CD14-positive monocyte (primary cell): ENCODE data around the gene BLOC1S6. TPM values are rescaled to one million over a fixed set of nuclear protein-coding genes. Genes with fewer than 3 reads are reported as not detected.
A peak's percentile ranks its signal among the peaks of the same experiment; 100 is the strongest.

Experiments
- DNase-seq, 3 donors: peaks; one replicate each; pipeline ENCODE4 v3.0.0-alpha.2; 2011 to 2022
- H2AFZ ChIP-seq: 2 replicates; pipeline ENCODE4 v1.6.0; 2012; ENCODE audit warnings: mild to moderate bottlenecking, low read depth, low read length, inconsistent platforms; ENCODE audit not compliant: insufficient read depth, poor library complexity, severe bottlenecking
- H3K27ac ChIP-seq, 2 donors: 1 replicate in 1 of 2; 2 replicates in 1 of 2; pipeline ENCODE4 v1.5.1; 2012 to 2013; ENCODE audit warnings: low read length in 2 of 2, control low read depth in 1 of 2, inconsistent platforms in 1 of 2, low read depth in 1 of 2, mild to moderate bottlenecking in 1 of 2
- H3K27me3 ChIP-seq, 2 donors: one replicate each; pipeline versions ENCODE4 v1.6.0 to v1.6.1; 2011 to 2013; ENCODE audit warnings: low read length in 2 of 2; ENCODE audit not compliant: control insufficient read depth in 2 of 2, insufficient read depth in 2 of 2
- H3K36me3 ChIP-seq, 2 donors: replicated peaks in 1 of 2; 1 replicate in 1 of 2; 2 replicates in 1 of 2; pipeline versions ENCODE4 v1.5.1 to v1.6.1; 2012 to 2013; ENCODE audit warnings: low read length in 2 of 2, control low read depth in 1 of 2, inconsistent platforms in 1 of 2, mild to moderate bottlenecking in 1 of 2; ENCODE audit not compliant: insufficient read depth in 2 of 2, control insufficient read depth in 1 of 2
- H3K4me1 ChIP-seq, 2 donors: 1 replicate in 1 of 2; 2 replicates in 1 of 2; pipeline versions ENCODE4 v1.5.1 to v1.6.1; 2012 to 2013; ENCODE audit warnings: low read length in 2 of 2, control low read depth in 1 of 2, inconsistent platforms in 1 of 2, mild to moderate bottlenecking in 1 of 2, moderate library complexity in 1 of 2; ENCODE audit not compliant: insufficient read depth in 2 of 2, control insufficient read depth in 1 of 2
- H3K4me2 ChIP-seq: replicated peaks from 2 replicates; pipeline ENCODE3; 2012; ENCODE audit warnings: low read length, moderate library complexity, mild to moderate bottlenecking; ENCODE audit not compliant: poor library complexity, severe bottlenecking; ENCODE audit errors: extremely low read depth
- H3K4me3 ChIP-seq, 3 experiments: fragments of 200-600 bp in 1 of 3; sonication (generic) in 1 of 3; replicated peaks in 1 of 3; 1 replicate in 2 of 3; 2 replicates in 1 of 3; pipeline ENCODE4 v1.5.1; 2011 to 2013; ENCODE audit warnings: low read length in 3 of 3, mild to moderate bottlenecking in 3 of 3, control low read depth in 2 of 3, low read depth in 2 of 3, inconsistent platforms in 1 of 3, moderate library complexity in 1 of 3
- H3K79me2 ChIP-seq: 2 replicates; pipeline ENCODE4 v1.6.0; 2012; ENCODE audit warnings: mild to moderate bottlenecking, control low read depth, inconsistent platforms, low read length, moderate library complexity; ENCODE audit not compliant: insufficient read depth
- H3K9ac ChIP-seq: 2 replicates; pipeline ENCODE4 v1.6.0; 2017; ENCODE audit warnings: low read length, mild to moderate bottlenecking; ENCODE audit not compliant: insufficient read depth, poor library complexity, severe bottlenecking
- H3K9me3 ChIP-seq, 2 donors: replicated peaks in 1 of 2; 1 replicate in 1 of 2; 2 replicates in 1 of 2; pipeline versions ENCODE4 v1.5.1 to v1.6.1; 2012 to 2013; ENCODE audit warnings: low read length in 2 of 2, control low read depth in 1 of 2; ENCODE audit not compliant: control insufficient read depth in 1 of 2, insufficient read depth in 1 of 2
- H4K20me1 ChIP-seq: 2 replicates; pipeline ENCODE4 v1.6.0; 2012; ENCODE audit warnings: mild to moderate bottlenecking, low read length, control low read depth, moderate library complexity; ENCODE audit not compliant: insufficient read depth
- H3K27ac Mint-ChIP-seq, 7 donors: one replicate each; pipeline ENCODE4 v1.8.0; 2020; ENCODE audit warnings: mild to moderate bottlenecking in 7 of 7, mixed read lengths in 7 of 7, moderate library complexity in 6 of 7, inconsistent platforms in 2 of 7
- H3K27me3 Mint-ChIP-seq, 3 donors: one replicate each; pipeline ENCODE4 v1.8.0; 2021 to 2022; ENCODE audit warnings: low read depth in 3 of 3, mild to moderate bottlenecking in 3 of 3, mixed read lengths in 3 of 3, moderate library complexity in 3 of 3, inconsistent platforms in 1 of 3
- H3K36me3 Mint-ChIP-seq, 2 donors: one replicate each; pipeline ENCODE4 v1.8.0; 2020; ENCODE audit warnings: mixed read lengths in 2 of 2, inconsistent platforms in 1 of 2, mild to moderate bottlenecking in 1 of 2
- H3K4me1 Mint-ChIP-seq: one replicate; pipeline ENCODE4 v1.8.0; 2020; ENCODE audit warnings: mild to moderate bottlenecking, mixed read lengths
- H3K4me3 Mint-ChIP-seq, 2 donors: one replicate each; pipeline ENCODE4 v1.8.0; 2020; ENCODE audit warnings: mild to moderate bottlenecking in 2 of 2, mixed read lengths in 2 of 2, moderate library complexity in 1 of 2
- H3K9me3 Mint-ChIP-seq, 7 donors: one replicate each; pipeline ENCODE4 v1.8.0; 2020 to 2022; ENCODE audit warnings: mixed read lengths in 7 of 7, mild to moderate bottlenecking in 6 of 7, moderate library complexity in 6 of 7, inconsistent platforms in 2 of 7
- CTCF ChIP-seq: fragments of 200-600 bp; IDR thresholded peaks from one replicate; pipeline ENCODE4 v1.8.0; 2022; ENCODE audit warnings: antibody characterized with exemption, mild to moderate bottlenecking
- WGBS: methylation state at CpG from one replicate; pipeline ENCODE4 v1.1.5; 2013; ENCODE audit warnings: missing lambda C conversion rate; ENCODE audit not compliant: insufficient coverage; 5-methylcytosine and 5-hydroxymethylcytosine counted together
- intact Hi-C, 2 donors: fragments of 100-400 bp; cut with micrococcal nuclease; formaldehyde crosslinking; loops; one replicate each; pipeline versions ENCODE4 v1.15.0 to v1.15.1; 2023
- polyA plus RNA-seq, 3 donors: library from polyadenylated mRNA; depleted of rRNA in 1 of 3; unstranded in 2 of 3; stranded (reverse) in 1 of 3; fragments of 300-500 nt in 2 of 3; fragments of >200 nt in 1 of 3; fragmentation: Illumina TruSeq in 2 of 3; gene quantifications; 1 replicate in 2 of 3; 2 replicates in 1 of 3; pipeline ENCODE4 v1.2.3, GENCODE V29; 2012 to 2021

Gene BLOC1S6
- polyA plus RNA-seq, 3 donors, result 16.8 to 54.9 (median 47.9) TPM

GRCh38 chr15:45594319-45594718, 7.1 kb downstream of the BLOC1S6 start:
- Mint-ChIP-seq H3K36me3 (peaks cover 47 to 49% of the 10 kb centered on the region in 2 donors), H3K4me3 (no peak overlapping the region), H3K27ac (peak overlapping the region in 2 of 7 donors; percentile 16 to 54), H3K27me3 (peaks cover 0 to 1% (median 0%) of the 10 kb centered on the region in 3 donors), H3K9me3 (peaks cover 0 to 6% (median 2%) of the 10 kb centered on the region in 7 donors), H3K4me1 (peaks cover 6% of the 10 kb centered on the region)
- Histone ChIP-seq H3K9ac (no peak overlapping the region), H3K4me2 (no peak overlapping the region), H3K27ac (no peak overlapping the region), H3K79me2 (peaks cover 81% of the 10 kb centered on the region), H3K9me3 (no peaks in the 10 kb centered on the region), H3K27me3 (no peaks in the 10 kb centered on the region), H4K20me1 (peaks cover 41% of the 10 kb centered on the region), H3K4me1 (peaks cover 2 to 4% of the 10 kb centered on the region in 2 donors), H3K4me3 (no peak overlapping the region), H2AFZ (no peak overlapping the region), H3K36me3 (peaks cover 19 to 60% of the 10 kb centered on the region in 2 donors)
- TF ChIP-seq CTCF, result no peak
- intact Hi-C loops, result no loop called here
- no peak for DNase-seq
- no CpG with 5 or more reads among the region's 2 CpGs for WGBS

- Mint-ChIP-seq H3K36me3 (peaks cover 46 to 49% of the 10 kb centered on the region in 2 donors), H3K27me3 (peaks cover 0 to 1% (median 0%) of the 10 kb centered on the region in 3 donors), H3K9me3 (peaks cover 0 to 6% (median 2%) of the 10 kb centered on the region in 7 donors), H3K27ac (peak overlapping the region in 1 of 7 donors; percentile 54), H3K4me1 (peaks cover 2% of the 10 kb centered on the region), H3K4me3 (no peak overlapping the region)
- intact Hi-C loops, result no loop called here
- WGBS, result no CpG with 5 or more reads among the region's 2 CpGs
- Histone ChIP-seq H3K9me3 (no peaks in the 10 kb centered on the region), H3K79me2 (peaks cover 74% of the 10 kb centered on the region), H3K4me1 (no peaks in the 10 kb centered on the region), H3K27ac (no peak overlapping the region), H3K4me3 (no peak overlapping the region), H3K36me3 (peaks cover 19 to 60% of the 10 kb centered on the region in 2 donors), H3K4me2 (no peak overlapping the region), H3K9ac (no peak overlapping the region), H2AFZ (no peak overlapping the region), H3K27me3 (no peaks in the 10 kb centered on the region), H4K20me1 (peaks cover 41% of the 10 kb centered on the region)
- no peak for TF ChIP-seq CTCF
- no peak for DNase-seq
These were observed 7.8 kb downstream of the BLOC1S6 start for GRCh38 chr15:45594835-45595530.
